PC-9 (cell line): ENCODE measurements around the gene RALGPS1. TPM values are rescaled to one million over a fixed set of nuclear protein-coding genes. Genes with fewer than 3 reads are reported as not detected.

Source experiments
- BruUV-seq: library from RNA; stranded (reverse); fragments of 400-500 nt; replicated peaks from 2 replicates; lab custom pipeline; 2021; lab: Mats Ljungman, UMichigan
- CTCF ChIA-PET: fragments of 300-600 bp; sonication (Branson Sonifier 250); formaldehyde crosslinking; loops from one replicate; lab custom pipeline; 2022; ENCODE audit warnings: antibody characterized with exemption; lab: Charles Lee
- POLR2A ChIA-PET: fragments of 300-600 bp; sonication (Branson Sonifier 250); formaldehyde crosslinking; loops from one replicate; lab custom pipeline; 2022; ENCODE audit warnings: antibody characterized with exemption; ENCODE audit not compliant: unreplicated experiment; lab: Charles Lee
- DNase-seq, 2 experiments: peaks; one replicate each; pipeline versions ENCODE4 v3.0.0 to v3.0.0-alpha.2; 2015 to 2022; ENCODE audit warnings: mixed read lengths in 1 of 2
- H2AFZ ChIP-seq: fragments of 200-600 bp; sonication (generic); 2 replicates; pipeline ENCODE4 v1.8.1; 2017; ENCODE audit warnings: antibody characterized with exemption
- H3F3A ChIP-seq: fragments of 200-600 bp; sonication (generic); 2 replicates; pipeline ENCODE4 v1.8.1; 2017; ENCODE audit warnings: antibody characterized with exemption, mild to moderate bottlenecking, low read depth; ENCODE audit not compliant: insufficient read depth
- H3K27ac ChIP-seq: fragments of 200-600 bp; sonication (generic); 2 replicates; pipeline ENCODE4 v1.6.1; 2016; ENCODE audit warnings: mixed run types
- H3K27me3 ChIP-seq: fragments of 200-600 bp; sonication (generic); 2 replicates; pipeline ENCODE4 v1.6.1; 2016; ENCODE audit warnings: low read depth, mixed run types; ENCODE audit not compliant: insufficient read depth
- H3K36me3 ChIP-seq: fragments of 200-600 bp; sonication (generic); 2 replicates; pipeline ENCODE4 v1.6.1; 2016; ENCODE audit warnings: low read depth, mixed run types
- H3K4me1 ChIP-seq: fragments of 200-600 bp; sonication (generic); replicated peaks from 2 replicates; pipeline ENCODE4 v1.6.1; 2016; ENCODE audit warnings: mixed run types; ENCODE audit not compliant: insufficient read depth
- H3K4me2 ChIP-seq: fragments of 200-600 bp; sonication (generic); 2 replicates; pipeline ENCODE4 v1.6.1; 2017; ENCODE audit warnings: mixed run types
- H3K4me3 ChIP-seq: fragments of 200-600 bp; sonication (generic); 2 replicates; pipeline ENCODE4 v1.6.1; 2016; ENCODE audit warnings: mixed run types
- H3K79me2 ChIP-seq: fragments of 200-600 bp; sonication (generic); 2 replicates; pipeline ENCODE4 v1.6.1; 2017; ENCODE audit warnings: low read depth, mixed run types
- H3K9me2 ChIP-seq: fragments of 200-600 bp; sonication (generic); 2 replicates; pipeline ENCODE4 v1.8.1; 2017; ENCODE audit warnings: mild to moderate bottlenecking; ENCODE audit not compliant: insufficient read depth
- H3K9me3 ChIP-seq: fragments of 200-600 bp; sonication (generic); 2 replicates; pipeline ENCODE4 v1.8.1; 2016; ENCODE audit warnings: low read depth; ENCODE audit not compliant: insufficient read depth
- H4K20me1 ChIP-seq: fragments of 200-600 bp; sonication (generic); 2 replicates; pipeline ENCODE4 v1.8.1; 2017; ENCODE audit not compliant: insufficient read depth
- EZH2 ChIP-seq: fragments of 200-600 bp; sonication (generic); IDR thresholded peaks from 2 replicates; pipeline ENCODE4 v1.8.0; 2017; ENCODE audit warnings: antibody characterized with exemption, low read depth
- intact Hi-C: fragments of 100-400 bp; cut with micrococcal nuclease; formaldehyde crosslinking; loops from one replicate; pipeline ENCODE4 v1.10.0; 2022; ENCODE audit not compliant: unreplicated experiment
- total RNA-seq: library from RNA; stranded (reverse); gene quantifications from 2 replicates; pipeline ENCODE4 v1.2.3, GENCODE V29; 2021
- TF ChIP-seq, protein P1 (sequence below): fragments of 200-600 bp; sonication (generic); conservative IDR thresholded peaks from 2 replicates; pipeline ENCODE4 v1.6.1; 2017; ENCODE audit warnings: mixed run types, antibody characterized with exemption, mild to moderate bottlenecking, moderate library complexity

The RALGPS1 gene
- total RNA-seq, 1 experiment from 2014 or later, result 23.3 TPM

DNA sequence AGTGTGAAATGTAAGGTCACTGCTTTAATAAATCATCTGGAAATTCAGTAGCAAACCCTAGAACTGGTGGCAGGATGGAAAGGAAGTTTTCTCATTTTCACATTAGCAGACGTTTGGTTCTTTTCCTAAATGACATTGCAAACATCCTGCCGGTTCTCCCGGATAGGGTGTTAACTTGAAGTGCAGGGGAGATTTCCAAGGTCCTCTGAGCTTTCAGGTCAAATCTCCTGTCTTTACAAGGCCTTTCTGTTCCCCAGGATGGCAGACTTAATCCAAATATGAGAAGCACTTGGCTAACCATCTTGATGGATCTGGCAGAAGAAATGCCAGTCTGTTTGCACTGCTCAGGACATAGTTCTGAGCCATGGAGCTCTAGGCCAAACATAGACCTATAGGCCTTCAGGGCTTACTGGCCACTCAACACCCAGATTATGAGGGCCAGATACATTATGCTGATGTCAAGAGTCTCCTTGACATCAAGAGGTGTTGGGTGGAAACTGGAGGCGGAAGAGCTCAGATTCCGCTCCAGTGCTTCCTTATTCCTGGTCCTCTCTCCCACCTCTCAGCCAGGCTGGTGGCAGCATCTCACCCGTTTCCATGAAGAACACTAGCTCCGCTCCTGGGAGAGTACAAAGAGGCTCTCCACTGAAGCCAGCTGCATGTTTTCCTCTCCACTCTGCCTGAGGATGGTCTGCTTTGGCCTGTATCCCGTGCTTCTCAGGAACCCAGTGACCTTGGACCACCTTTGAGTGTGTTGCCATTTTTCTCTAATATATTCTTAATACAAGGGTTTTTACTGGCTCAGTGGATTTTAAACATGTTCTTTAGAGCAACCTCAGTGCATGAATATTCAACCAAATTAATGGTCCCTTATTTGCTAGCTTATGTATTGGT is 61.0 kb downstream of the RALGPS1 start:
- ChIA-PET CTCF (no interaction called here), POLR2A (no interaction called here)
- DNase-seq, result no peak
- H3K4me1 ChIP-seq, result no peaks in the 10 kb centered on the region
- no peaks in the 10 kb centered on the region for H3K27me3 ChIP-seq
- H2AFZ ChIP-seq, result no peak overlapping the region
- no peaks in the 10 kb centered on the region for H3K9me2 ChIP-seq
- H3K9me3 ChIP-seq, result no peaks in the 10 kb centered on the region
- no peaks in the 10 kb centered on the region for H4K20me1 ChIP-seq
- no peaks in the 10 kb centered on the region for H3K79me2 ChIP-seq
- no peak overlapping the region for H3K4me2 ChIP-seq
- TF ChIP-seq, protein P1, sequence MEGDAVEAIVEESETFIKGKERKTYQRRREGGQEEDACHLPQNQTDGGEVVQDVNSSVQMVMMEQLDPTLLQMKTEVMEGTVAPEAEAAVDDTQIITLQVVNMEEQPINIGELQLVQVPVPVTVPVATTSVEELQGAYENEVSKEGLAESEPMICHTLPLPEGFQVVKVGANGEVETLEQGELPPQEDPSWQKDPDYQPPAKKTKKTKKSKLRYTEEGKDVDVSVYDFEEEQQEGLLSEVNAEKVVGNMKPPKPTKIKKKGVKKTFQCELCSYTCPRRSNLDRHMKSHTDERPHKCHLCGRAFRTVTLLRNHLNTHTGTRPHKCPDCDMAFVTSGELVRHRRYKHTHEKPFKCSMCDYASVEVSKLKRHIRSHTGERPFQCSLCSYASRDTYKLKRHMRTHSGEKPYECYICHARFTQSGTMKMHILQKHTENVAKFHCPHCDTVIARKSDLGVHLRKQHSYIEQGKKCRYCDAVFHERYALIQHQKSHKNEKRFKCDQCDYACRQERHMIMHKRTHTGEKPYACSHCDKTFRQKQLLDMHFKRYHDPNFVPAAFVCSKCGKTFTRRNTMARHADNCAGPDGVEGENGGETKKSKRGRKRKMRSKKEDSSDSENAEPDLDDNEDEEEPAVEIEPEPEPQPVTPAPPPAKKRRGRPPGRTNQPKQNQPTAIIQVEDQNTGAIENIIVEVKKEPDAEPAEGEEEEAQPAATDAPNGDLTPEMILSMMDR, result no peak
- no peak for TF ChIP-seq EZH2
- no TSS peak for BruUV-seq
- intact Hi-C loops, result no loop called here
- H3K27ac ChIP-seq, result no peak overlapping the region
- H3K36me3 ChIP-seq, result no peaks in the 10 kb centered on the region
- no peak overlapping the region for H3K4me3 ChIP-seq
- no peaks in the 10 kb centered on the region for H3F3A ChIP-seq

- Histone ChIP-seq H3K79me2 (no peaks in the 10 kb centered on the region), H3K27ac (no peak overlapping the region), H3K9me3 (no peaks in the 10 kb centered on the region; the same call in 1 of the 2 replicates), H3K9me2 (no peaks in the 10 kb centered on the region), H2AFZ (no peak overlapping the region), H3F3A (peaks cover 12% of the 10 kb centered on the region), H3K4me2 (no peak overlapping the region), H3K36me3 (no peaks in the 10 kb centered on the region), H3K4me1 (peaks cover 14% of the 10 kb centered on the region), H4K20me1 (no peaks in the 10 kb centered on the region), H3K27me3 (no peaks in the 10 kb centered on the region), H3K4me3 (no peak overlapping the region)
- BruUV-seq, result no TSS peak
- intact Hi-C loops, result no loop called here
- no peak for DNase-seq
- CTCF ChIA-PET, result no interaction called here
- TF ChIP-seq EZH2, result no peak
- TF ChIP-seq, protein P1, result no peak
- POLR2A ChIA-PET, result no interaction called here
These were observed 64.9 kb downstream of the RALGPS1 start for GRCh38 chr9:126979461-126979860.

DNA sequence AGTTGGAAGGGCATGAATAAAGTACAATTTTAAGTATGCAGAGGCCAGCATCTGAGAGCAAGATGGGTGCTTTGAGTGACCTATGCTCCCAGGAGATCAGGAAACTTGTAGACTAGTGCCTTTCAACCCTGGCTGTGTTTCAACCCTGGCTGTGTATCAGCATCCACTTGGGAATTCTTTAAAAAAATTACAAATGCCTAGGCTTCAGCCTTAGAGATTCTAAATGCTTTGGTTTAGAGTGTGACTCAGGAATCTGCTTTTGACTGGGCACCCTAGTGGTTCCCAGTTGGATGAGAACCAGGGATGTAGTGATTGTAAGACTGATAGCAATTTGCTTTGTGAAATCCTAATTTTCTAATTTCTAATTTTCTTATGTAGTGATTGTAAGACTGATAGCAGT is 65.6 kb downstream of the RALGPS1 start:
- TF ChIP-seq, protein P1, result no peak
- no peak for TF ChIP-seq EZH2
- ChIA-PET CTCF (no interaction called here), POLR2A (no interaction called here)
- H3K27ac ChIP-seq, result no peak overlapping the region
- no peaks in the 10 kb centered on the region for H4K20me1 ChIP-seq
- no peaks in the 10 kb centered on the region for H3K9me2 ChIP-seq
- H2AFZ ChIP-seq, result no peak overlapping the region
- no peak overlapping the region for H3K4me3 ChIP-seq
- no TSS peak for BruUV-seq
- H3F3A ChIP-seq, result peaks cover 19% of the 10 kb centered on the region
- no peaks in the 10 kb centered on the region for H3K36me3 ChIP-seq
- H3K4me2 ChIP-seq, result no peak overlapping the region
- H3K27me3 ChIP-seq, result no peaks in the 10 kb centered on the region
- no peak for DNase-seq
- intact Hi-C loops, result no loop called here
- H3K9me3 ChIP-seq, result no peaks in the 10 kb centered on the region; the same call in 1 of the 2 replicates
- H3K4me1 ChIP-seq, result peaks cover 22% of the 10 kb centered on the region
- no peaks in the 10 kb centered on the region for H3K79me2 ChIP-seq
